Panc1 (cell line): ENCODE results near the gene WWOX. TPM values are rescaled to one million over a fixed set of nuclear protein-coding genes. Genes with fewer than 3 reads are reported as not detected.
A peak's percentile ranks its signal among the peaks of the same experiment; 100 is the strongest.

Experiments
- ATAC-seq: fragments of 200-7000 bp; cut with Tn5 transposase; 2 replicates; pipeline ENCODE4 v1.9.1; 2020; ENCODE audit warnings: mild to moderate bottlenecking, moderate library complexity
- Bru-seq: library from RNA; stranded (reverse); fragments of 400-500 nt; gene quantifications from one replicate; lab custom pipeline; 2021; lab: Mats Ljungman, UMichigan
- BruChase-seq, 2 experiments: library from RNA; stranded (reverse); fragments of 400-500 nt; gene quantifications; one replicate each; lab custom pipeline; 2021; lab: Mats Ljungman, UMichigan
- BruUV-seq: library from RNA; stranded (reverse); fragments of 400-500 nt; replicated peaks from 2 replicates; lab custom pipeline; 2021; lab: Mats Ljungman, UMichigan
- CTCF ChIA-PET: fragments of 300-600 bp; sonication (Branson Sonifier 250); formaldehyde crosslinking; loops from one replicate; lab custom pipeline; 2022; ENCODE audit warnings: antibody characterized with exemption; lab: Charles Lee
- POLR2A ChIA-PET: fragments of 300-600 bp; sonication (Branson Sonifier 250); formaldehyde crosslinking; loops from one replicate; lab custom pipeline; 2022; ENCODE audit warnings: antibody characterized with exemption; lab: Charles Lee
- DNase-seq: peaks from one replicate; pipeline ENCODE4 v3.0.0-alpha.2; 2010; ENCODE audit warnings: low read depth, low spot score
- H3K27ac ChIP-seq: 2 replicates; pipeline ENCODE4 v1.5.1; 2011; ENCODE audit warnings: mild to moderate bottlenecking, low read length, inconsistent platforms
- H3K27me3 ChIP-seq: fragments of 200-500 bp; sonication (Bioruptor generic); 2 replicates; pipeline ENCODE4 v1.6.0; 2014; ENCODE audit warnings: low read length, inconsistent platforms; ENCODE audit not compliant: control insufficient read depth, insufficient read depth
- H3K36me3 ChIP-seq: fragments of 200-500 bp; sonication (Bioruptor generic); 2 replicates; pipeline ENCODE4 v1.5.1; 2014; ENCODE audit warnings: inconsistent platforms, mild to moderate bottlenecking, low read length, moderate library complexity; ENCODE audit not compliant: control insufficient read depth, insufficient read depth
- H3K4me1 ChIP-seq: 2 replicates; pipeline ENCODE4 v1.5.1; 2011; ENCODE audit warnings: inconsistent platforms, mild to moderate bottlenecking, low read length, moderate library complexity; ENCODE audit not compliant: control insufficient read depth, insufficient read depth
- H3K4me3 ChIP-seq, 2 experiments: 2 replicates each; pipeline ENCODE4 v1.5.1; 2011 to 2012; ENCODE audit warnings: low read depth in 2 of 2, low read length in 2 of 2, mild to moderate bottlenecking in 2 of 2, inconsistent platforms in 1 of 2, moderate library complexity in 1 of 2
- H3K9me3 ChIP-seq: fragments of 200-500 bp; sonication (Bioruptor generic); 2 replicates; pipeline ENCODE4 v1.5.1; 2014; ENCODE audit warnings: low read depth, mild to moderate bottlenecking, inconsistent platforms, low read length, moderate library complexity; ENCODE audit not compliant: control insufficient read depth, insufficient read depth
- POLR2AphosphoS5 ChIP-seq: IDR thresholded peaks from 2 replicates; pipeline ENCODE4 v1.6.1; 2012; ENCODE audit warnings: mild to moderate bottlenecking, low read depth, low read length, moderate library complexity
- SIN3A ChIP-seq: IDR thresholded peaks from 2 replicates; pipeline ENCODE4 v1.6.1; 2012; ENCODE audit warnings: low read depth, mild to moderate bottlenecking, low read length, moderate library complexity, borderline replicate concordance; ENCODE audit not compliant: insufficient read depth
- TCF7L2 ChIP-seq: IDR thresholded peaks from 2 replicates; pipeline ENCODE4 v1.6.1; 2011; ENCODE audit warnings: mild to moderate bottlenecking, low read depth, low read length, inconsistent platforms
- in situ Hi-C: cut with HindIII; loops from 2 replicates; pipeline ENCODE4 v1.10.0; 2016; ENCODE audit warnings: low sequenced_read_pairs, low pct_unique_long_range_greater_than_20kb
- intact Hi-C: fragments of 100-400 bp; cut with micrococcal nuclease; formaldehyde crosslinking; loops from one replicate; pipeline ENCODE4 v1.10.0; 2022; ENCODE audit not compliant: unreplicated experiment
- long read RNA-seq: library from polyadenylated mRNA; unstranded; transcript quantifications from one replicate; pipeline ENCODE4 v2.0.0, GENCODE V29; 2021; ENCODE audit not compliant: unreplicated experiment
- polyA plus RNA-seq: library from polyadenylated mRNA; unstranded; fragments of >200 nt; gene quantifications from one replicate; pipeline ENCODE4 v1.2.1, GENCODE V29; 2012; ENCODE audit warnings: missing spikeins; ENCODE audit not compliant: insufficient read length
- total RNA-seq: library from RNA; stranded (reverse); gene quantifications from one replicate; pipeline ENCODE4 v1.2.1, GENCODE V29; 2021; ENCODE audit not compliant: unreplicated experiment
- TF ChIP-seq, protein P1 (sequence below), 2 experiments: IDR thresholded peaks; 2 replicates each; pipeline ENCODE4 v1.6.1; 2011 to 2012; ENCODE audit warnings: low read depth in 2 of 2, control low read depth in 1 of 2, low read length in 1 of 2, mild to moderate bottlenecking in 1 of 2, moderate library complexity in 1 of 2; ENCODE audit not compliant: insufficient read depth in 1 of 2
- TF ChIP-seq, protein P2 (sequence below): fragments of 450-650 bp; IDR thresholded peaks from 2 replicates; pipeline ENCODE4 v1.5.1; 2017; ENCODE audit warnings: mild to moderate bottlenecking

Gene WWOX
- 12.5 TPM for total RNA-seq
- polyA plus RNA-seq: 14.4 TPM
- Bru-seq, nascent RNA: percentile 51 among the genes with signal in this experiment
- percentile 59 among the genes with signal in this experiment for BruChase-seq, experiment 1, labeled RNA remaining after a 2-hour chase
- BruChase-seq, experiment 2, labeled RNA remaining after a 6-hour chase: percentile 62 among the genes with signal in this experiment
- long read RNA-seq, partial matches to known transcripts: 1 of 11 reads
- long read RNA-seq, other reads (novel, unspliced or antisense): 6 of 11 reads

DNA sequence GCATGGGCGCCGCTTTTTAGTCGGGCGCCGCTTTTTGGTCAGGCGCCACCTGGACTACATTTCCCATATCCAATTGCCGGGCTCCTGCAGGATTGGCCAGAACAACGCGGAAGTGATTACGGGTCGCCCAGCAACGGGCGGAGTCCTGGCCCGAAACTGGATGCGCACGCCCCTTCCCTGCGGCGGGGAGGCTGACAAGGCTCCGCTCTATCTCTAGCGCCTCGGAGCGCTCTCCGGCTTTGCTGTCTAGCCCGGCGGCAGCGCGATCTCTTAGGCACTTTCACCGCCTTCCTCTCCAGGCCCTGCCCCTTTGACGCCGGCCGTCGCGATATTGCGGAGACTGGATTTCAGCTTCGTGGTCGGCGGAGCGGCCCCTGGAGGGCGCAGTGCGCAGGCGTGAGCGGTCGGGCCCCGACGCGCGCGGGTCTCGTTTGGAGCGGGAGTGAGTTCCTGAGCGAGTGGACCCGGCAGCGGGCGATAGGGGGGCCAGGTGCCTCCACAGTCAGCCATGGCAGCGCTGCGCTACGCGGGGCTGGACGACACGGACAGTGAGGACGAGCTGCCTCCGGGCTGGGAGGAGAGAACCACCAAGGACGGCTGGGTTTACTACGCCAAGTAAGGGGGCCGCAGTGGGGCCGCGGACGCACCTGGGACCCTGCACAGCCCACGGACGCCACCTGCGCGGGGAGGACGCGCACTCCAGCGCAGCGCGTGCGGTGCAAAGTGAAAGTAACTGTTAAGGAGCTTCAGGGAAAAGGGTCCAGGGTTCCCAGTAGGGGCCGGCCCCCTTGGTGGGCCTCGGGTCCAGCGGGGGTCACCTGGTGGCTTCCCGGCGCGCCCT, at the start of gene WWOX:
TSS of gene WWOX (plus strand) at position 384 of the 841 bp plus-strand sequence.
- intact Hi-C loops: no loop called here
- CTCF ChIA-PET: interaction anchor here (0.6 to 0.7 kb wide), 2 partner anchors 623 to 652 kb away, joined by 3 to 11 read pairs; no protein-coding TSS in a partner anchor

DNA sequence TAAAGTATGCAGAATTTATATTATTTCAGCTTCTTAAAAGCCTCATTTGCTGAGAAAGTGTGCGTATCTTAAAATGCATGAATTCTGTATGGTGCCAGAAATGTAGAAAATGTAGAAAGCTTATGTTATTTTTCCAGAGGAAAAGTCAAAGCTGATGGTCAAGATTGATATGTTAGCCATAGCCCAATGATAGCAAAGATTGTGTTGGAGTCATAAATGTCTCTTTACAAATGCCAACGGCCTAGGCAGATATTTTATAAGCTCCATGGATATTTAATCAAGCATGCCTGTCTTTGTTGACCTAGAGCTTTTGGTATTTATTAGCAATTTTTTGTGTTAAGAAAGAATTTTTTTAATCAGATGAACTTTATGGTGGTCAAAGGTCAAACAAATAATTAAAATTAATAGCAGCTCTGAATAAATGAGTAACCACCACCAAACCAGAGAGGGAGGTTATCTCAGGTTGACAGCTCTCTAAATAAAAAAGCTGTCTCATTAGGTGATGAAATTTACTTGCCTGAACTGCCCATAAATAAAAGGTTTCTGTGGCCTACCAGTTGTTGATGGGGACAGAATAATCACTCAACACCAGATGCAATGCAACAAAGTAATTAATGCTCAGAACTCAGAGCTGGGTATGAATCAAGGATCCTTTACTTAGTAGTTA, 48.6 kb upstream of the WWOX start:
- Histone ChIP-seq H3K4me1 (no peaks in the 10 kb centered on the region), H3K27me3 (no peaks in the 10 kb centered on the region), H3K27ac (no peak overlapping the region), H3K36me3 (no peaks in the 10 kb centered on the region), H3K4me3 (no peak overlapping the region), H3K9me3 (no peaks in the 10 kb centered on the region)
- ATAC-seq (no peak), DNase-seq (no peak)
- CTCF ChIA-PET: no interaction called here
- intact Hi-C loops: no loop called here
- in situ Hi-C loops: no loop called here
- POLR2A ChIA-PET: no interaction called here
- TF ChIP-seq TCF7L2: peak; percentile 66
- TF ChIP-seq, protein P1, sequence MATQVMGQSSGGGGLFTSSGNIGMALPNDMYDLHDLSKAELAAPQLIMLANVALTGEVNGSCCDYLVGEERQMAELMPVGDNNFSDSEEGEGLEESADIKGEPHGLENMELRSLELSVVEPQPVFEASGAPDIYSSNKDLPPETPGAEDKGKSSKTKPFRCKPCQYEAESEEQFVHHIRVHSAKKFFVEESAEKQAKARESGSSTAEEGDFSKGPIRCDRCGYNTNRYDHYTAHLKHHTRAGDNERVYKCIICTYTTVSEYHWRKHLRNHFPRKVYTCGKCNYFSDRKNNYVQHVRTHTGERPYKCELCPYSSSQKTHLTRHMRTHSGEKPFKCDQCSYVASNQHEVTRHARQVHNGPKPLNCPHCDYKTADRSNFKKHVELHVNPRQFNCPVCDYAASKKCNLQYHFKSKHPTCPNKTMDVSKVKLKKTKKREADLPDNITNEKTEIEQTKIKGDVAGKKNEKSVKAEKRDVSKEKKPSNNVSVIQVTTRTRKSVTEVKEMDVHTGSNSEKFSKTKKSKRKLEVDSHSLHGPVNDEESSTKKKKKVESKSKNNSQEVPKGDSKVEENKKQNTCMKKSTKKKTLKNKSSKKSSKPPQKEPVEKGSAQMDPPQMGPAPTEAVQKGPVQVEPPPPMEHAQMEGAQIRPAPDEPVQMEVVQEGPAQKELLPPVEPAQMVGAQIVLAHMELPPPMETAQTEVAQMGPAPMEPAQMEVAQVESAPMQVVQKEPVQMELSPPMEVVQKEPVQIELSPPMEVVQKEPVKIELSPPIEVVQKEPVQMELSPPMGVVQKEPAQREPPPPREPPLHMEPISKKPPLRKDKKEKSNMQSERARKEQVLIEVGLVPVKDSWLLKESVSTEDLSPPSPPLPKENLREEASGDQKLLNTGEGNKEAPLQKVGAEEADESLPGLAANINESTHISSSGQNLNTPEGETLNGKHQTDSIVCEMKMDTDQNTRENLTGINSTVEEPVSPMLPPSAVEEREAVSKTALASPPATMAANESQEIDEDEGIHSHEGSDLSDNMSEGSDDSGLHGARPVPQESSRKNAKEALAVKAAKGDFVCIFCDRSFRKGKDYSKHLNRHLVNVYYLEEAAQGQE (IDR thresholded peaks at IDR 0.05; ENCODE audit: insufficient read depth in 1 of 2, low read depth in 2 of 2, low read length in 1 of 2): no peak
- no peak for TF ChIP-seq POLR2AphosphoS5
- TF ChIP-seq SIN3A: no peak
- TF ChIP-seq, protein P2, sequence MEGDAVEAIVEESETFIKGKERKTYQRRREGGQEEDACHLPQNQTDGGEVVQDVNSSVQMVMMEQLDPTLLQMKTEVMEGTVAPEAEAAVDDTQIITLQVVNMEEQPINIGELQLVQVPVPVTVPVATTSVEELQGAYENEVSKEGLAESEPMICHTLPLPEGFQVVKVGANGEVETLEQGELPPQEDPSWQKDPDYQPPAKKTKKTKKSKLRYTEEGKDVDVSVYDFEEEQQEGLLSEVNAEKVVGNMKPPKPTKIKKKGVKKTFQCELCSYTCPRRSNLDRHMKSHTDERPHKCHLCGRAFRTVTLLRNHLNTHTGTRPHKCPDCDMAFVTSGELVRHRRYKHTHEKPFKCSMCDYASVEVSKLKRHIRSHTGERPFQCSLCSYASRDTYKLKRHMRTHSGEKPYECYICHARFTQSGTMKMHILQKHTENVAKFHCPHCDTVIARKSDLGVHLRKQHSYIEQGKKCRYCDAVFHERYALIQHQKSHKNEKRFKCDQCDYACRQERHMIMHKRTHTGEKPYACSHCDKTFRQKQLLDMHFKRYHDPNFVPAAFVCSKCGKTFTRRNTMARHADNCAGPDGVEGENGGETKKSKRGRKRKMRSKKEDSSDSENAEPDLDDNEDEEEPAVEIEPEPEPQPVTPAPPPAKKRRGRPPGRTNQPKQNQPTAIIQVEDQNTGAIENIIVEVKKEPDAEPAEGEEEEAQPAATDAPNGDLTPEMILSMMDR: no peak
- no TSS peak for BruUV-seq

More for the DNA sequence above, at the start of gene WWOX:
- ATAC-seq: peak; percentile 98
- POLR2A ChIA-PET: no interaction called here
- BruUV-seq: no TSS peak
- H3K4me1 ChIP-seq: peaks cover 4% of the 10 kb centered on the region; the same call in 1 of the 2 replicates
- H3K27me3 ChIP-seq: no peaks in the 10 kb centered on the region
- no peaks in the 10 kb centered on the region for H3K9me3 ChIP-seq
- DNase-seq: peak; percentile 82
- in situ Hi-C loops: no loop called here
- TF ChIP-seq, protein P1 (IDR thresholded peaks at IDR 0.05; ENCODE audit: insufficient read depth in 1 of 2, low read depth in 2 of 2, low read length in 1 of 2): no peak
- TF ChIP-seq, protein P2: peak; percentile 92
- TF ChIP-seq TCF7L2: no peak
- no peak; the same call in 1 of the 2 replicates for TF ChIP-seq POLR2AphosphoS5
- no peak for TF ChIP-seq SIN3A
- no peaks in the 10 kb centered on the region for H3K36me3 ChIP-seq
- H3K4me3 ChIP-seq: peak within 1 kb of the TSS; percentile 75 to 80
- H3K27ac ChIP-seq: peak within 1 kb of the TSS; percentile 80
